ENCODE data around the gene HOXB9.

Gene HOXB9

DNA sequence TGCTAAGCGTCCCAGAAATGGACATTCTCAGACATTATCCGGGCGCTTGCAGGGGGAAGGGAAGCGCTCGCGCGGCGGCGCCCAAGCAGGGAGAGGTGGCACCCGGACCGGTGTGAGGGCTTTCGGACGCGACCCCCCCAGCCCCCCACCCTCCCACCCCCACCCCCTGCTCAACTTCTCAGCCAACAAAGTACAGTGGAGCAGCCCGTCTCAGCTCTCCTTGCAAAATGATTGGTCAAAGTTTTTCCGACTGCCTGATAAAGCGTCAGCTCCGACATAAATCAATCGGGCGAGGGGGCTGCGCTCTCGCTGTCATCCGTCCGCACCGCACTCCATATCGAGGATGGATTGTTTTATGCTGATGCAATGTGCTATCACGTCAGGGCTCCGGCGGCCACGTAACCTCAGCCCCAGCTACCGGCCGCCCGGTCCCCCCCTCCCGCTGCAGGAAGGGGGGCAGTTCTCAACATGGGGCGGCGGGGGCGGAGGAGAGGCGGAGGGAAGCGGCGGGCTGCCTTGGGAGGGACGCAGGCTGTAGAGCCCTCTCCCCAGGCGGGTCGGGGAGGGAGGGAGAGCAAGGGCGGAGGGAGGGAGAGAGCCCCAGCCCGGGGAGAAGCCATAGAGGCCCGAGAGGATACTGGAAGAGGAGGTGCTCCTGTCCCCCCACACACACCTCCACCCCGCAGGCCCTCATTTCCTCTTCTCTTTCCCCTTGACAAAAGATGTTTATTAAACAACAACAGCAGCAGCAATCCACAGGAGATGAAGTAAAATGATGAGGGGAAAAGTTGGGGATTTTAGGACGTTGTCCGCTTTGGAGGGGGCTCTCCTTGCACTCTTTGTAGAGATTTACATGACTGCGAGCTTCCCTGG is at the start of gene HOXB9:
TSS of gene HOXB9 (minus strand) at position 114 of the 873 bp plus-strand sequence. CDS start at position 25, 89 bp downstream.
- no peak for DNase-seq (ENCODE audit: low read depth)

DNA sequence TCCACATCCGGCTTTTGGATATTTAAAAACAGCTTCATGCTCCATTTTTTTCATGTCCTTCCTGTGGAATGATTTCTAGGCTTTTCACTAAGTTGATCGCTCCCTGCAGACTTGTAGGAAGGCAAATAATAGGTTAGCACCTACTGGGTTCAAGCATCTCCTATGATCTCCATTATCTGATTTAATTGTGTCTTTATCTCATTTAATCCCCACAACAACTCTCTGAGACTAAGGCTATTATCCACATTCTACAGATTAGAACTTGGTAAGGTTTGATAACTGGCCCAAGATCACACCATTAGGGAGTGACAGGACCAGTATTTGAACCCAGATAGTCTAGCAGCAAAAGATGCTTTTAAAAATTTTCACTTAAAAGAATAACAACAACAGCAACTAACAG is 46.2 kb upstream of the HOXB9 start:
- no peak for DNase-seq (ENCODE audit: low read depth)

- peak; percentile 51 for DNase-seq (ENCODE audit: low read depth)
Measured at GRCh38 chr17:48671697-48672171, 45.6 kb upstream of the HOXB9 start.

DNA sequence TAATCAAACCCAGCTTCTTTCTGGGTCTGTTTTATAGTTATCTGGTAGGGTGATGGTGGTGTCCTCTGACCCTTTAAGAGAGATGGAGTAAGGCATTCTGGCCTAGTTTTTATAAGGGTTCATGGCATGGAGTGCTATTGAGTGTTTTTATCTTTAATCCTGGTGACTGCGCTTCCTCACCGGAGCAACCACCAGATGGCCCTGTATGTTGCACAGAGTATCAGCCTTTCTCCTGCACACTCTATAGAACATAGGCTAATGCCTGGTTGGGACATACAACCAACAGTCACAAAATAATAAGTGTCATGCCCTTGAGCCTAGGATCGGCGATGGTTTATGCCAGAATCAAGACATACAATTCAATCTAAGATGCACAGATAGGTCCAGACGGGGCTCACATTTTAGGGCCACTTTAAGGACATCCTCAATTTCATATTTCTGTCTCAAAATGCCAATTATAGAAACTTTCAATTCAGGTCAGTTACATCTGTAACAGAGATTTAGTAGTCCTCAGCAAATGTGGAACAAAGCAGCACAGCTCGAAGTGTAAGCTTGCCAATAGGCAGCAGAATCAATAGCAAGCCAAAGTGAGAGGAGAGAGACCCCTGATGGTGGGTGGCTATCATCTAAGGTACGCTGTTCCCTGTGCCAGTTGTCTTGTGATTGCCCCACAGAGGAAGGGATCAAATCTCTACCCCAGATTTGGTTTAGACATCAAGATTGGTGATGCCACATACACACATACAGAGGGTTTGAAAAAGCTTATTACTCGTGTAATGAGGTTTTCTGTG is 37.2 kb upstream of the HOXB9 start:
- DNase-seq (ENCODE audit: low read depth): no peak

DNA sequence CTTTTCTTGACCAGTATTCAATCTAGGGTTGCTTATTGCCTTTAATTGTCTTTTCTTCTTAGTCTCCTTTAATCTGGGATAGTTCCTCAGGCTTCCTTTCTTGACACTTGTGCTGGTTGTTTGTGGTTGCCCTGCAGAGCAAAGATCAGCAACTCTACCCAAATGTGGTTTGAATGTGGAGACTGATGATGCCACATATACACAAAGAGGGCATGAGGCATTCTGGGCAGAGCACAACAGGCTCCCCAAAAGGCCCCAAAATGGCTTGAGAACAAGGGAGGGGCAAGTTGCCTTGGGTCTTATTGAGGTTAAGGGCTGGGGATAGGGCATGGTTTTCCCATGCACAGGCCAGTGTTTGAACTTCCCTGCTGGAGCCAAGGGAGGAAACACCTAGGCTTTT is 29.8 kb upstream of the HOXB9 start:
- no peak for DNase-seq (ENCODE audit: low read depth)

- DNase-seq (ENCODE audit: low read depth): no peak
Measured at GRCh38 chr17:48649741-48650140, 23.6 kb upstream of the HOXB9 start.

- no peak for DNase-seq (ENCODE audit: low read depth)
Measured at GRCh38 chr17:48647963-48648245, 21.7 kb upstream of the HOXB9 start.

DNA sequence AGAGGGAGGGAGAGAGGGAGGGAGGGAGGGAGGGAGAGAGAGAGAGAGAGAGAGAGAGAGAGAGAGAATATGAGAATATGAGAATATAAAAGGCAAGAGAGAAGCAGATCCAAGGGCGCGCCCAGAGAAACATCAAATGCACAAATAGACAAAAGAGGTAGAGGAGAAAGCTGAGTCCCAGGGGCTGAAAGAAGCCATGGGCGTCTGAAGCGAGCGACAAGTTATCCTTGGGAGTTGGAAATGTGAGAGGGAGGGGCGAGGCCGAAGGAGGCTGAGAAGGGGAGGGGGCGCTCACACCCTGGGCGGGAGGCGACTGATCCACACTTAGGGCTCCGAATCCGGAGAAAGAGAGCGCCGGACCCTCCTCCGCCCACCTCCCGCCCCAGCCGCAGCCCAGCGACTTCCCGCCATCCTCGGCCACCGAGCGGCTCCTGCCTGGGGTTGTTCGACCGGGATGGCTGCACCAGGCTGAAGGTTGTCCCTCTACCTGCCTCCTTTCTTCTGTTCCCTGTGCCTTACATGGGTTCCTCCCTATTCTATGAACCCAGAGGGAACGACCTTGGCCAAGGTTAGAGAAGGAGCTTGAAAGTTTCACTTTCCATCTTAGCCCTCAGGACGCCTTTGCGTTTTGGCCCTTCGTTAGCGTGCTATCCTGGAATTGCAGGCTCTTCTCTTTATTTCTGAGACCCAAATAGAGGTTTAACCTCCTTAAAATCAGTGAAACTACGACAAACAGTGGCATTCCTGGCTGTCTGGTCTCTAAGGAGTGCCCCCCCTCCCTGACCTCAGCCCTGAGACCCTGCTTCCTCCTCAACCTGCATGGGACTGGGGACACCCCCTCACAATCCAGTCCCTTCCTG is 21.2 kb upstream of the HOXB9 start:
- DNase-seq (ENCODE audit: low read depth): no peak

DNA sequence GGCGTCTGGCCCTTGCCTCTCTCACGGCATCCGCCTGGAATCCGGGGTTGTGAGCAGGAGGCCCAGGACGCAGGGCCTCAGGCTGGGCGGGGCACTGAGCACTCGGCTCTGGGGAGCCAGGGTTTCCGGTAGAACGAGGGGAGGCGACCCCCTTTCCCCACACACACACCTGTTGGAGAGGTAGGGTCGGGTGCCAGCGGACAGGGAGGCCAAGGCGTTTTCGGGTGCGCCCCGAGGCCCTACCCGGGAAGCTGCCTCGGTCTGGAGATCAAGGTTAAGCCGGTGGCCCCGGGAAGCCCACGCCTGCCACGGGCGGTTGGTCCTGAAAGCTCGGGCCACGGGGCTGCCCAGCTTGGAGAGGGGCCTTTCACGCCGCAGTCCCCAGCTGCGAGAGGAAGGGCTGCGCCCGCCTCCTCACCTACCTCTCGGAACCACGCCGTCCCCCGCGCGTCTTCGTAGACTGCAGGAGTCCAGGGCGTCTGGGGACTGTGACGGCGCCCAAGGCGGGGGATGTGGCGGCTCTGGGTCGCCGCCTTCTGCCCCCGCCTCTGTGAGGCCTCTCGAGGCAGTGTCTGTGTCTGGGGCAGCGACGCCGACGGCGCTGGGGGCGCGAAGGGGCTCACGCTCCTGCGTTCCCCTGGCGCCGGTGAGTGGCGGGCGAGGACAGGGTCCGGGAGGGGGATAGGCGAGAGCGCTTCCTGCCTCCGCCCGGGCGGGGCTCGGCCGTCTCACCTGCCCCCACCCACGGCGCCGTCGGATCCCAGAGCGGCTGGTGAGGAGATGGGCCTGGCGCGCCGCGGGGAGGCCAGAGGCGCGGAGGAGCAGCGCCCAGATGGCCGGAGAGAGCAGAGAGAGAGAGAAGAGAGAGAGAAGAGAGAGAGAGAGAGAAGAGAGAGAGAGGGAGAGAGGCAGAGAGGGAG is 20.3 kb upstream of the HOXB9 start:
- DNase-seq (ENCODE audit: low read depth): no peak

DNA sequence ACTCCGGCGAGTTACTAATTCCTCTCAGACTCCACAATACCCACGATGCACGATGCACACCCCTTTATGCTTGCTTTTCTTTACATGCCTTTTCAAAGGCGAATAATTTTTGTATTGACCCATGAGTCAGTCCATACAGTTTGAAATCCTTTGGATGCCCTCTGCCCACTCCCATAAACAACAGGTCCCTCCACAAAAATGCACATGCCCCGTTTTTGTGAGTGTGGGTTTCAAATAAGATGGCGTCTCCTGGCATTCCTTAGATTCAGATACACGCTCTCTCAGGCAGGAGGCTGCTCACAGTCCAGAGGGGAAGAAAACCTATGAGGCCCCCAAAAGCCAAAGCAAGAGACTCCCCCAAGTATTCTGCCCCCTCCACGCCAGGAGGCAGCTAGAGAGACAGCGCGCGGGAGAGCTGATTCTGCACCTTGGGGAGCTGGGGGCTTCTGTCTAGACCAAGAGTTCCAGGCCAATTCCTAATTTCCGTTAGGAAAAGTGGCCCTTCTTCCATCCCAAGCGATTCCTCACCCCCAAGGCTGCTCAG is 19.6 kb upstream of the HOXB9 start:
- DNase-seq (ENCODE audit: low read depth): no peak

GRCh38 chr17:48644910-48645557 is 18.9 kb upstream of the HOXB9 start:
- no peak for DNase-seq (ENCODE audit: low read depth)

- no peak for DNase-seq (ENCODE audit: low read depth)
Measured at GRCh38 chr17:48644159-48644558, 18.0 kb upstream of the HOXB9 start.

DNA sequence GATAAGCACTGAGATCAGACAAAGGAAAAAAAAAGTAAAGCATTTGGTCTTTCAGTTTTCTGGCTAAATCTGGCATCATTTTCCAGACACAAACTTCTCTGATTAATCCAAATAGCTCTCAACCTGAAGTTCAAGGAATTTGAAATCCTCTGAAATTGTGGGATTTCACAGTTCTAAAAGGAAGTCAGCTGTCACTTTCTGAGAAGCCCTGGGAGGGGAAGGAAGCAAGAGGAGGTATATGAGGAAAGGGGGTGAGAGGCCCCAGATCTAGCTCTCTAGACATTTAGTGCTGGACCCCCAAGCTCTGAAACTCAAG is 17.5 kb upstream of the HOXB9 start:
- DNase-seq (ENCODE audit: low read depth): no peak

GRCh38 chr17:48642843-48643696 is 16.9 kb upstream of the HOXB9 start:
- no peak for DNase-seq (ENCODE audit: low read depth)

GRCh38 chr17:48642059-48642842 is 16.1 kb upstream of the HOXB9 start:
- no peak for DNase-seq (ENCODE audit: low read depth)

DNA sequence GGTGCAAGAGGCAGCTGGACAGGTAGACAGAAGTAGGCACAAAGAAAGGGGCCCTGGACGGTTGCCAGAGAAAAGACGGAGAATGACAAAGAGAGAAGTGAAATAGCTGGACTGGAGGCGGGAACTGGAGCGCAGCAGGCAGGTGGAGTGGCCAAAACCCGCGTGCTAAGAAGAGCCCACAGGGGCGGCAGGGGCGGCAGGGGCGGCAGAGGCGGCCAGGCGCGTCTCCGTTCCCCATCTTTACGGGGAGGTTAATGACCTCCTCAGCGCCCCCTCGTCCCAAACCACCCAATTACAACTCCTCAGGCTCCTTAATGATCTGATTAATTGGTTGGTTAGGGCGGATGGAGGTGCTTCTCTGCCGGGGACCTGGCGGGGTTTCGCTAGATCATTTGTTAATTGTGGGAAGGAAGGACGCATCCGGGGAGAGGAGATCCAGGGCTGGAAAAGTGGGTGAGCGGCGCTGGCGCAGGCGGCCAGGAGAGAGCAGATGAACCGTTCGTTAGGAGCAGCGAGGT is 15.4 kb upstream of the HOXB9 start:
- DNase-seq (ENCODE audit: low read depth): no peak

- DNase-seq (ENCODE audit: low read depth): no peak
Measured at GRCh38 chr17:48640858-48641180, 14.7 kb upstream of the HOXB9 start.

DNA sequence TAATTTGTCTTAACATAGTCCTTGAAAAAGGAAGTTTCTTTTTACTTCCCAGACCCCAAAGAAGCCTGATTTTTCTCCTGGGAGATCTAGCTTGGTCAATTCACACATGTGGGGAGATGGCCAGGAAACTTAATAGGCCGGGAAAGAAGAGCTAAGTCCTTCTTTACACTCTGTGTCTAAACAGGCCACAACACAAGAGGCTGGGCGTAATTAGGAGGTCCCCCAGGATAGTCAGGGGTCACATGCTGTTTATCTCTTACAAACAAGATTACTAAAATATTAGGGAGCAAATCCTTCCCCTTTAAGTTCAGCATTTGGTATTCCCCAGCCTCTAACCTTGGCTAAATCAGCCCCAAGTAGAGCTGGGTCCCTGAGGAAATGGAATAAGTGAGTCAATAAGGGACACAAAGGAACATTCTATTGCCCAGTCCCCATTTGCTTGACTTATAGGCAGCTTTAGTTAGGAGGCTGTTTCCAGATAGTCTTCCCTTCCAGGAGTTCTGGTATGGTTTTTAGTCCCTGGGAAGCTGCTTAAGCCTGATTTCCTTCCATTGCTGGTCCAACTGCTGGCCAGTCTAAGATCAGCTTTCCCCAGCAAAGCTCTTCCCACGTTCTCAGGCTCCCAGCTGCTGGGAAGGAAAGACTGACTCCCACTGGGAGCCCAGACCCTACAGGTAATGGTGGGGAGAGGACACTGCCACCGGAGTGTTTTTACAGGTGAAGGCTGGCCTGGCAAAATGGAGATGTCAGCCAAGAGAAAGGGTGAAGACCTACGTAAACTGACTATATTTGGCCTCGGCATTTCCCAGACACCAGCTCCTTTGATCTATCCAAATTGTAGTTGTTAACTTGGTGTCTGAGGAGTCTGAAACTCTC is 14.1 kb upstream of the HOXB9 start:
- DNase-seq (ENCODE audit: low read depth): no peak

Data from GM04504 (cell line).